Spleen (tissue), 7 donors: Measurements from ENCODE around the gene RAB32.

Experiments used
- CTCF ChIP-seq, 11 experiments: fragments of 200-600 bp in 7 of 11; fragments of 450-650 bp in 4 of 11; sonication (generic) in 4 of 11; IDR thresholded peaks in 8 of 11; conservative IDR thresholded peaks in 3 of 11; 1 replicate in 7 of 11; 2 replicates in 4 of 11; pipeline versions ENCODE4 v1.4.0 to v1.8.0; 2016 to 2021; ENCODE audit warnings: antibody characterized with exemption in 11 of 11, inconsistent platforms in 4 of 11, mild to moderate bottlenecking in 1 of 11
- POLR2A ChIP-seq, 3 donors: fragments of 450-650 bp; IDR thresholded peaks; one replicate each; pipeline ENCODE4 v1.5.1; 2017; ENCODE audit warnings: antibody characterized with exemption in 3 of 3, mild to moderate bottlenecking in 1 of 3
- donor health status: DM: no; HTN: no; CAD: no; lungs with moderate emphysema.
- donor health status: DM: no; HTN: no; CAD: no.
- donor health status: DM: no; HTN: no; CAD: no.

DNA sequence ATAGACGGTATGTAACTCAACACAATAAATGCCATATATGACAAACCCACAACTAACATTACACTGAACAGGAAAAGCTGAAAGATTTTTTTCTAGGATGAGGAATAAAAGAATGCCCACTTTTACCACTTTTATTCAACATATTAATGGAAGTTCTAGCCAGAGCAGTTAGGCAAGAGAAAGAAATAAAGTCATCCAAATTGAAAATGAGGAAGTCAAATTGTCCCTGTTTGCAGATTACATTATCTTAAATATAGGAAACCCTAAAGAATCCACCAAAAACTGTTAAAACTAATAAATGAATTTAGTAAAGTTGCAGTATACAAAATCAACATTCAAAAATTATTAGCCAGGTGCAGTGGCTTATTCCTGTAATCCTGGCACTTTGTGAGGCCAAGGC lies 30.6 kb downstream of the RAB32 start:
- TF ChIP-seq POLR2A (IDR thresholded peaks at IDR 0.05) (no peak), CTCF (IDR thresholded peaks at IDR 0.05 in 8 of 11, conservative IDR thresholded peaks at IDR 0.05 in 3 of 11) (no peak)
